Measurements from ENCODE around the gene RBM6.

- TF ChIP-seq CTCF (IDR thresholded peaks at IDR 0.05) (no peak), POLR2A (IDR thresholded peaks at IDR 0.05) (no peak)
Measured at GRCh38 chr3:49996016-49996415, 56.1 kb downstream of the RBM6 start.

All from body of pancreas (tissue), 4 donors.